Keratinocyte (primary cell): ENCODE measurements around the gene ANKRD13A. TPM values are rescaled to one million over a fixed set of nuclear protein-coding genes. Genes with fewer than 3 reads are reported as not detected.

ENCODE experiments used
- DNase-seq: peaks from one replicate; pipeline ENCODE4 v3.0.0-alpha.2; 2011; ENCODE audit warnings: low read depth, missing footprints, low spot score
- FAIRE-seq: peaks from 2 replicates; lab custom pipeline; 2011; peaks lifted over from hg19 to GRCh38; lab: Jason Lieb, UNC
- H2AFZ ChIP-seq: 2 replicates; pipeline ENCODE4 v1.6.0; 2012; ENCODE audit warnings: low read length, control low read depth, inconsistent platforms; ENCODE audit not compliant: control insufficient read depth
- H3K27ac ChIP-seq: 2 replicates; pipeline ENCODE4 v1.5.1; 2011; ENCODE audit warnings: low read length; ENCODE audit not compliant: control insufficient read depth, insufficient read depth
- H3K27me3 ChIP-seq: 3 replicates; pipeline ENCODE4 v1.6.0; 2011; ENCODE audit warnings: low read length; ENCODE audit not compliant: control insufficient read depth, insufficient read depth; ENCODE audit errors: extremely low read depth
- H3K36me3 ChIP-seq, 2 experiments: 2 replicates in 1 of 2; 3 replicates in 1 of 2; pipeline ENCODE4 v1.5.1; 2011; ENCODE audit warnings: low read length in 2 of 2, mild to moderate bottlenecking in 1 of 2; ENCODE audit not compliant: control insufficient read depth in 2 of 2, insufficient read depth in 2 of 2; ENCODE audit errors: extremely low read depth in 1 of 2
- H3K4me1 ChIP-seq: 3 replicates; pipeline ENCODE4 v1.5.1; 2011; ENCODE audit warnings: low read length; ENCODE audit not compliant: control insufficient read depth, insufficient read depth; ENCODE audit errors: extremely low read depth
- H3K4me2 ChIP-seq: 3 replicates; pipeline ENCODE4 v1.6.0; 2011; ENCODE audit warnings: low read depth, low read length; ENCODE audit not compliant: control insufficient read depth, insufficient read depth; ENCODE audit errors: extremely low read depth
- H3K4me3 ChIP-seq, 3 experiments: fragments of 200-600 bp in 1 of 3; sonication (generic) in 1 of 3; 2 replicates in 2 of 3; 3 replicates in 1 of 3; pipeline ENCODE4 v1.5.1; 2011 to 2016; ENCODE audit warnings: low read length in 3 of 3, mild to moderate bottlenecking in 3 of 3, control low read depth in 2 of 3, inconsistent platforms in 1 of 3, low read depth in 1 of 3, mixed read lengths in 1 of 3, mixed run types in 1 of 3, moderate library complexity in 1 of 3; ENCODE audit not compliant: control insufficient read depth in 2 of 3, insufficient read depth in 2 of 3; ENCODE audit errors: extremely low read depth in 1 of 3
- H3K79me2 ChIP-seq: 2 replicates; pipeline ENCODE4 v1.6.0; 2012; ENCODE audit warnings: low read length; ENCODE audit not compliant: control insufficient read depth, insufficient read depth
- H3K9ac ChIP-seq: 3 replicates; pipeline ENCODE4 v1.6.0; 2011; ENCODE audit warnings: low read length; ENCODE audit not compliant: control insufficient read depth, insufficient read depth; ENCODE audit errors: extremely low read depth
- H3K9me1 ChIP-seq: 3 replicates; pipeline ENCODE4 v1.6.0; 2011; ENCODE audit warnings: low read length; ENCODE audit not compliant: control insufficient read depth, insufficient read depth; ENCODE audit errors: extremely low read depth
- H3K9me3 ChIP-seq: 2 replicates; pipeline ENCODE4 v1.5.1; 2012; ENCODE audit warnings: low read depth, low read length; ENCODE audit not compliant: control insufficient read depth
- H4K20me1 ChIP-seq: 3 replicates; pipeline ENCODE4 v1.6.0; 2011; ENCODE audit warnings: low read length; ENCODE audit not compliant: control insufficient read depth, insufficient read depth; ENCODE audit errors: extremely low read depth
- CTCF ChIP-seq, 3 experiments: IDR thresholded peaks in 1 of 3; conservative IDR thresholded peaks in 1 of 3; optimal IDR thresholded peaks in 1 of 3; 2 replicates in 2 of 3; 3 replicates in 1 of 3; pipeline versions ENCODE3 to v1.5.1; 2011; ENCODE audit warnings: low read length in 3 of 3, mild to moderate bottlenecking in 3 of 3, moderate library complexity in 2 of 3, control low read depth in 1 of 3, inconsistent platforms in 1 of 3; ENCODE audit not compliant: insufficient read depth in 2 of 3; ENCODE audit errors: extremely low read depth in 1 of 3
- EZH2 ChIP-seq: IDR thresholded peaks from one replicate; pipeline ENCODE4 v1.6.1; 2012; ENCODE audit warnings: inconsistent platforms, mild to moderate bottlenecking, low read length, moderate library complexity
- dilution Hi-C: fragments of 300-500 bp; cut with MboI; formaldehyde crosslinking; loops from one replicate; pipeline ENCODE4 v1.7.0; 2020; ENCODE audit warnings: low sequenced_read_pairs; ENCODE audit not compliant: extremely low pct_ligation_motif_present
- polyA plus RNA-seq, 5 experiments: library from polyadenylated mRNA; depleted of rRNA in 3 of 5; stranded (reverse) in 3 of 5; stranded (forward) in 1 of 5; unstranded in 1 of 5; fragments of >200 nt; gene quantifications; 1 replicate in 1 of 5; 2 replicates in 3 of 5; 3 replicates in 1 of 5; pipeline versions ENCODE4 v1.2.1 to v1.2.3, GENCODE V29; 2011 to 2012; ENCODE audit warnings: missing spikeins in 2 of 5, low read depth in 1 of 5, low replicate concordance in 1 of 5

ANKRD13A gene
- polyA plus RNA-seq, 1 donor (not counting 4 experiments of a cell fraction or from before 2014, with no cell fraction given): 73.1 TPM

GRCh38 chr12:110005319-110005973, 6.2 kb downstream of the ANKRD13A start:
- TF ChIP-seq EZH2: no peak
- no peak for TF ChIP-seq CTCF (optimal IDR thresholded peaks at IDR 0.05 in 1 of 3, IDR thresholded peaks at IDR 0.05 in 1 of 3, conservative IDR thresholded peaks at IDR 0.05 in 1 of 3; ENCODE audit: extremely low read depth in 1 of 3, insufficient read depth in 2 of 3, low read length in 3 of 3)
- H3K9me1 ChIP-seq: no peaks in the 10 kb centered on the region
- peaks cover 64% of the 10 kb centered on the region for H3K79me2 ChIP-seq
- no peaks in the 10 kb centered on the region for H4K20me1 ChIP-seq
- DNase-seq: no peak
- peaks cover 29% of the 10 kb centered on the region for H3K4me1 ChIP-seq
- H3K9ac ChIP-seq: no peak overlapping the region
- no peak overlapping the region for H3K27ac ChIP-seq
- no peak overlapping the region for H2AFZ ChIP-seq
- peaks cover 0 to 4% of the 10 kb centered on the region in 2 experiments for H3K36me3 ChIP-seq
- H3K27me3 ChIP-seq: no peaks in the 10 kb centered on the region
- dilution Hi-C loops: no loop called here
- no peak overlapping the region for H3K4me2 ChIP-seq
- no peaks in the 10 kb centered on the region for H3K9me3 ChIP-seq
- no peak overlapping the region for H3K4me3 ChIP-seq
- no peak for FAIRE-seq

- Histone ChIP-seq H3K9me1 (peaks cover under 1% of the 10 kb centered on the region), H2AFZ (no peak overlapping the region), H3K36me3 (peaks cover 0 to 5% of the 10 kb centered on the region in 2 experiments), H3K9me3 (no peaks in the 10 kb centered on the region), H3K27me3 (no peaks in the 10 kb centered on the region), H3K4me1 (peaks cover 26% of the 10 kb centered on the region), H3K4me2 (no peak overlapping the region), H3K79me2 (peaks cover 67% of the 10 kb centered on the region), H3K9ac (no peak overlapping the region), H4K20me1 (no peaks in the 10 kb centered on the region), H3K27ac (no peak overlapping the region), H3K4me3 (no peak overlapping the region)
- dilution Hi-C loops: no loop called here
- DNase-seq (no peak), FAIRE-seq (no peak)
- no peak for TF ChIP-seq CTCF (optimal IDR thresholded peaks at IDR 0.05 in 1 of 3, IDR thresholded peaks at IDR 0.05 in 1 of 3, conservative IDR thresholded peaks at IDR 0.05 in 1 of 3; ENCODE audit: extremely low read depth in 1 of 3, insufficient read depth in 2 of 3, low read length in 3 of 3)
- TF ChIP-seq EZH2: no peak
These were observed 6.9 kb downstream of the ANKRD13A start for GRCh38 chr12:110006115-110006514.
